AG04449 (cell line): ENCODE data around the gene WWC1.

ENCODE experiments used
- CTCF ChIA-PET: fragments of 350-600 bp; formaldehyde crosslinking; extraction: SDS; loops from one replicate; lab custom pipeline; 2021; ENCODE audit warnings: antibody characterized with exemption; lab: Yijun Ruan, JAX
- POLR2A ChIA-PET: fragments of 400-600, 350-600 bp; formaldehyde crosslinking; extraction: SDS; loops from one replicate; lab custom pipeline; 2020; ENCODE audit warnings: antibody characterized with exemption, inconsistent platforms; lab: Yijun Ruan, JAX
- DNase-seq: peaks from one replicate; pipeline ENCODE4 v3.0.0-alpha.2; 2010; ENCODE audit warnings: low read depth, low spot score
- H3K4me3 ChIP-seq: 2 replicates; pipeline ENCODE4 v1.5.1; 2011; ENCODE audit warnings: low read depth, mild to moderate bottlenecking, control low read depth, low read length
- CTCF ChIP-seq: IDR thresholded peaks from one replicate; pipeline ENCODE4 v1.5.1; 2011; ENCODE audit warnings: mild to moderate bottlenecking, moderate library complexity, low read length, control low read depth, inconsistent platforms; ENCODE audit not compliant: insufficient read depth; ENCODE audit errors: missing control alignments

WWC1 gene

GRCh38 chr5:168407211-168407610, 115.8 kb downstream of the WWC1 start:
- ChIA-PET POLR2A (no interaction called here), CTCF (interaction anchor here (1.0 to 1.2 kb wide), 3 partner anchors 42 to 137 kb away, joined by 3 to 6 read pairs (median 3); no protein-coding TSS in a partner anchor)
- H3K4me3 ChIP-seq: no peak overlapping the region
- TF ChIP-seq CTCF: no peak
- no peak for DNase-seq

GRCh38 chr5:168408561-168409305, 117.3 kb downstream of the WWC1 start:
- ChIA-PET CTCF (interaction anchor here (2.5 kb wide), 1 partner anchor 139 kb away, joined by 12 read pairs; no protein-coding TSS in a partner anchor), POLR2A (no interaction called here)
- DNase-seq: no peak
- H3K4me3 ChIP-seq: no peak overlapping the region
- TF ChIP-seq CTCF: no peak

GRCh38 chr5:168409591-168410458, 118.4 kb downstream of the WWC1 start:
- no peak overlapping the region for H3K4me3 ChIP-seq
- ChIA-PET CTCF (interaction anchor here (1.2 to 2.5 kb wide), 2 partner anchors 115 to 140 kb away, joined by 4 to 12 read pairs; no protein-coding TSS in a partner anchor), POLR2A (interaction anchor here (0.6 kb wide), 1 partner anchor 75 kb away, joined by 3 read pairs; no protein-coding TSS in a partner anchor)
- no peak for TF ChIP-seq CTCF
- no peak for DNase-seq

- no peak for TF ChIP-seq CTCF
- H3K4me3 ChIP-seq: no peak overlapping the region
- CTCF ChIA-PET: interaction anchor here (0.9 to 1.6 kb wide), 2 partner anchors 10 to 74 kb away, joined by 3 to 6 read pairs; partner anchors contain the start of gene RARS1
- no peak for DNase-seq
- POLR2A ChIA-PET: no interaction called here
Measured at GRCh38 chr5:168411871-168412270, 120.4 kb downstream of the WWC1 start.

GRCh38 chr5:168413062-168413461, 121.6 kb downstream of the WWC1 start:
- ChIA-PET POLR2A (no interaction called here), CTCF (no interaction called here)
- no peak for DNase-seq
- no peak overlapping the region for H3K4me3 ChIP-seq
- no peak for TF ChIP-seq CTCF

GRCh38 chr5:168413596-168413995, 122.2 kb downstream of the WWC1 start:
- ChIA-PET POLR2A (no interaction called here), CTCF (no interaction called here)
- no peak overlapping the region for H3K4me3 ChIP-seq
- no peak for TF ChIP-seq CTCF
- no peak for DNase-seq
